Fibroblast of lung (primary cell): ENCODE measurements around the gene KRTAP4-9.
"Not testable (repeated sequence)": the region's sequence is repeated elsewhere in the genome, so short reads cannot be mapped to it uniquely, and the experiment has no call there.

Experiments used
- CTCF ChIP-seq, 2 donors: IDR thresholded peaks in 1 of 2; conservative IDR thresholded peaks in 1 of 2; 1 replicate in 1 of 2; 2 replicates in 1 of 2; pipeline ENCODE4 v1.5.1; 2011 to 2012; ENCODE audit warnings: low read length in 2 of 2, control low read depth in 1 of 2, inconsistent platforms in 1 of 2, low read depth in 1 of 2, mild to moderate bottlenecking in 1 of 2
- EZH2 ChIP-seq: IDR thresholded peaks from 2 replicates; pipeline ENCODE4 v1.5.1; 2012; ENCODE audit warnings: low read length, control low read depth, mild to moderate bottlenecking; ENCODE audit errors: missing control alignments

- TF ChIP-seq CTCF (conservative IDR thresholded peaks at IDR 0.05 in 1 of 2, IDR thresholded peaks at IDR 0.05 in 1 of 2; ENCODE audit: low read depth in 1 of 2, low read length in 2 of 2); EZH2: not testable (repeated sequence)
These were observed 21.8 kb upstream of the KRTAP4-9 start for GRCh38 chr17:41083427-41083826.
